CD8-positive, alpha-beta memory T cell (primary cell): ENCODE results near the gene CLIC5. TPM values are rescaled to one million over a fixed set of nuclear protein-coding genes. Genes with fewer than 3 reads are reported as not detected.

Source experiments
- CTCF ChIA-PET: fragments of 350-600 bp; sonication (Branson Sonifier 250); formaldehyde crosslinking; loops from one replicate; lab custom pipeline; 2021; ENCODE audit warnings: antibody characterized with exemption; lab: Charles Lee
- POLR2A ChIA-PET: fragments of 350-600 bp; sonication (Branson Sonifier 250); formaldehyde crosslinking; loops from one replicate; lab custom pipeline; 2021; ENCODE audit warnings: antibody characterized with exemption; lab: Charles Lee
- DNase-seq, 5 donors: peaks; one replicate each; pipeline versions ENCODE4 v3.0.0 to v3.0.0-alpha.2; 2020 to 2022; ENCODE audit warnings: mixed read lengths in 1 of 5
- H3K27ac ChIP-seq: one replicate; pipeline ENCODE4 v1.7.0; 2013; ENCODE audit warnings: low read depth, mild to moderate bottlenecking, low read length, moderate library complexity
- H3K27me3 ChIP-seq: 2 replicates; pipeline ENCODE4 v1.7.0; 2013; ENCODE audit warnings: low read length, mild to moderate bottlenecking; ENCODE audit not compliant: insufficient read depth, poor library complexity, severe bottlenecking
- H3K36me3 ChIP-seq: 2 replicates; pipeline ENCODE4 v1.7.0; 2013; ENCODE audit warnings: mild to moderate bottlenecking, low read length, moderate library complexity; ENCODE audit not compliant: insufficient read depth
- H3K4me1 ChIP-seq: 2 replicates; pipeline ENCODE4 v1.7.0; 2013; ENCODE audit warnings: mild to moderate bottlenecking, low read length, moderate library complexity; ENCODE audit not compliant: insufficient read depth
- H3K4me3 ChIP-seq: 2 replicates; pipeline ENCODE4 v1.7.0; 2013; ENCODE audit warnings: mild to moderate bottlenecking, low read length
- H3K9me3 ChIP-seq: 2 replicates; pipeline ENCODE4 v1.7.0; 2013; ENCODE audit warnings: mild to moderate bottlenecking, low read length
- H3K27ac Mint-ChIP-seq, 8 donors: one replicate each; pipeline ENCODE4 v1.8.0; 2020 to 2021; ENCODE audit warnings: mixed read lengths in 8 of 8, mild to moderate bottlenecking in 6 of 8, inconsistent platforms in 3 of 8, moderate library complexity in 3 of 8
- H3K27me3 Mint-ChIP-seq, 2 donors: one replicate each; pipeline ENCODE4 v1.8.0; 2020 to 2021; ENCODE audit warnings: mixed read lengths in 2 of 2, mild to moderate bottlenecking in 1 of 2, moderate library complexity in 1 of 2
- H3K36me3 Mint-ChIP-seq, 3 donors: one replicate each; pipeline ENCODE4 v1.8.0; 2020 to 2021; ENCODE audit warnings: mixed read lengths in 3 of 3, inconsistent platforms in 1 of 3, mild to moderate bottlenecking in 1 of 3
- H3K4me1 Mint-ChIP-seq, 3 donors: one replicate each; pipeline ENCODE4 v1.8.0; 2020 to 2021; ENCODE audit warnings: mixed read lengths in 3 of 3, inconsistent platforms in 1 of 3, mild to moderate bottlenecking in 1 of 3
- H3K4me3 Mint-ChIP-seq, 7 donors: one replicate each; pipeline ENCODE4 v1.8.0; 2020 to 2021; ENCODE audit warnings: mixed read lengths in 7 of 7, mild to moderate bottlenecking in 6 of 7, moderate library complexity in 4 of 7, inconsistent platforms in 2 of 7
- H3K9me3 Mint-ChIP-seq, 5 donors: one replicate each; pipeline ENCODE4 v1.8.0; 2020 to 2022; ENCODE audit warnings: mixed read lengths in 5 of 5, mild to moderate bottlenecking in 3 of 5, moderate library complexity in 2 of 5, inconsistent platforms in 1 of 5
- polyA plus RNA-seq: library from polyadenylated mRNA; unstranded; fragments of 300-500 nt; fragmentation: Illumina TruSeq; gene quantifications from one replicate; pipeline ENCODE4 v1.2.3, GENCODE V29; 2021
- total RNA-seq, 2 experiments: library from RNA; stranded (reverse); gene quantifications; one replicate each; pipeline ENCODE4 v1.2.3, GENCODE V29; 2021

Gene CLIC5
- total and polyA plus RNA-seq, 3 experiments from 2014 or later, result 4.8 to 7.2 (median 6.4) TPM

DNA sequence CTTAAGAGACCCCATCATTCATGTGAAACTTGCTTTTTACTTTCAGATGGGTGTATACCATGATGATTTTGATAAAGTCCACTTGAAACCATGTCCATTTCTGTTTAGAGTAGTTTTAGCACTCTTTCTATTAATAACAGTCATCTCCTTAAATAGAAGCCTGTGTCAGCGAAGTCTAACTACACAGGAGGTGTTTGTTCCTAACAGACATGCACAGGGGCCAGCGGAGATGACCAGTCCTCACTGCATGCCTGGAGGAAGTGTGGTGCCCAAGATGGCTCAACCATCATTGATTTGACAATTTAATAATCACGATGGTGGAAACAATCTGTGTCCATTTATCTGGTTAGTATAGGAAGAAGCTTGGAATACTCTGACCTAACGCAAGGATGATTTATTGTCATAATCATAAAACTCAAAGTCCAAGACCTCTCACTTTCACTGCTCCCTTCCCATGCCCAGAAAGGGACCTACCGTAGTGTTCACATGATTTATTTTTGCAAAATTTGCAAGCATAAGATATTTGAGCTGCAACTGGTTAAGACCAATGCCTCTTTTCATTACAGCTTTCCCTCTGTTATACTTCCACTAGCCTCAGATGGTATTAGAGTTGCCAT is 31.0 kb upstream of the CLIC5 start:
- Histone ChIP-seq H3K36me3 (no peaks in the 10 kb centered on the region), H3K27me3 (no peaks in the 10 kb centered on the region), H3K4me1 (no peaks in the 10 kb centered on the region), H3K27ac (no peak overlapping the region), H3K9me3 (no peaks in the 10 kb centered on the region), H3K4me3 (no peak overlapping the region)
- no peaks in the 10 kb centered on the region for H3K9me3 Mint-ChIP-seq
- POLR2A ChIA-PET, result no interaction called here
- DNase-seq, result no peak
- H3K4me3 Mint-ChIP-seq, result no peak overlapping the region
- peaks cover 0 to 11% of the 10 kb centered on the region in 2 donors for H3K27me3 Mint-ChIP-seq
- CTCF ChIA-PET, result interaction anchor here (1.5 kb wide), 1 partner anchor 12 kb away, joined by 3 read pairs; no protein-coding TSS in a partner anchor
- peaks cover 0 to 1% (median 0%) of the 10 kb centered on the region in 3 donors for H3K36me3 Mint-ChIP-seq
- no peaks in the 10 kb centered on the region for H3K4me1 Mint-ChIP-seq
- no peak overlapping the region for H3K27ac Mint-ChIP-seq

DNA sequence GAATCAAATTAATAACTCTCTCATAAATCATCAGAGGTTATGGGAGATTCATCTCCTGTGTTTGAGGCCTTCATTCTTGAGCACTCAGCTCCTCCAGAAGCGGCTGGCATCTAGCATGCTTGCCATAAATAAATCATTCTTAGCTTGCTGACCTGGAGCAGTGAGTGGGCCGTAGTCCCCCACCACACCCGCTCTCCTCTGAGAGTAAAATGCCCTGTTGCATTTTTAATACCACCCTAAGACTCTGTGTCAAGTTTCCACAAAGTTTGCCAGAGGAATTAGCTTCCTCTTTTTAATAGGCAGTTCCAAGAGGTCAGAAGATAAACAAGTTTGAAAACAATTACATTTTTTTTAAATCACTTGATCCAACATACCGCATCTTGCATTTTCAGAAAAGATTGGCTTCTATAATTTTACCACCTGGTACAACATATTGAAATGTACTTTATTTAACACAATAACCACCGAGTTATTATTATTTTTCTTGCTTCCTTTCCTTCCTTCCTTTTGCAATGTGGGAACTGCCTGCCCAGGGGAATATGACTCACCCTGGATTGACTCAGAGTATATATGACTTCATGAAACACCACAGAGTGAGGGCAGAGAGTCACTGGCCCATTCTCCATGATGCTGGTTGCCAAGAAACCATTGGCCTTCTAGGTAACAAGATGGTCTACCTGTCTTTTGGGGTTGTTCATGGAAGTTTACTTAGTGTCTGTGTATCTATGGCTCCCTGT is 29.4 kb upstream of the CLIC5 start:
- Histone ChIP-seq H3K4me3 (no peak overlapping the region), H3K4me1 (no peaks in the 10 kb centered on the region), H3K27me3 (no peaks in the 10 kb centered on the region), H3K36me3 (no peaks in the 10 kb centered on the region), H3K27ac (no peak overlapping the region), H3K9me3 (no peaks in the 10 kb centered on the region)
- Mint-ChIP-seq H3K4me1 (no peaks in the 10 kb centered on the region), H3K9me3 (no peaks in the 10 kb centered on the region), H3K36me3 (peaks cover 0 to 1% (median 0%) of the 10 kb centered on the region in 3 donors), H3K27me3 (peaks cover 0 to 7% of the 10 kb centered on the region in 2 donors), H3K27ac (no peak overlapping the region), H3K4me3 (no peak overlapping the region)
- ChIA-PET CTCF (interaction anchor here (0.9 to 1.5 kb wide), 2 partner anchors 10 to 114 kb away, joined by 3 read pairs; no protein-coding TSS in a partner anchor), POLR2A (no interaction called here)
- no peak for DNase-seq

- H3K4me1 ChIP-seq, result no peaks in the 10 kb centered on the region
- H3K9me3 Mint-ChIP-seq, result no peaks in the 10 kb centered on the region
- ChIA-PET CTCF (interaction anchor here (1.0 to 1.8 kb wide), 2 partner anchors 10 kb away, joined by 3 to 6 read pairs; no protein-coding TSS in a partner anchor), POLR2A (no interaction called here)
- peaks cover 0 to 3% (median 0%) of the 10 kb centered on the region in 3 donors for H3K36me3 Mint-ChIP-seq
- no peaks in the 10 kb centered on the region for H3K36me3 ChIP-seq
- H3K27me3 ChIP-seq, result no peaks in the 10 kb centered on the region
- no peak overlapping the region for H3K27ac ChIP-seq
- peak overlapping the region in 1 of 7 donors; percentile 37 for H3K4me3 Mint-ChIP-seq
- no peak overlapping the region for H3K27ac Mint-ChIP-seq
- no peaks in the 10 kb centered on the region for H3K27me3 Mint-ChIP-seq
- no peak overlapping the region for H3K4me3 ChIP-seq
- H3K4me1 Mint-ChIP-seq, result no peaks in the 10 kb centered on the region
- peak in 1 of 5 donors; percentile 0 for DNase-seq
- no peaks in the 10 kb centered on the region for H3K9me3 ChIP-seq
These were observed 26.8 kb upstream of the CLIC5 start for GRCh38 chr6:46042355-46042999.

DNA sequence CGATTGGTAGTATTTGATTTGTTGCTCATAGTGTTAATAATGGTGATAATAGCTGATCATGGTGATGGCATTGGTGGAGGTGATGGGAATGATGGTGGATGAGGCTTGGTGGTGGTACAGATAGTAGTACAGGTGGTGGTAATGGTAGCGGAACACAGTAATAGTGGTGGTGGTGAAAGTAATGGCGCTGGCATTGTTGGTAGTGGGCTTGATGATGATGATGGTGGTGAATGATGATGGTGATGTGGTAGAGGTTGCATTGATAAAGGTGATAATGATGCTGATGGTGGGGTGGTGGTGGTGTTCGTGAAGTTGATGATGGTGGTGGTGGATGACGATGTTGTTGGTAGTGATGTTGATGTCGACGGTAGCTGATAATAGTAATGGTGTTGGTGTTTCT is 24.6 kb upstream of the CLIC5 start:
- no peak for DNase-seq
- H3K9me3 Mint-ChIP-seq, result no peaks in the 10 kb centered on the region
- no peaks in the 10 kb centered on the region for H3K36me3 ChIP-seq
- no peaks in the 10 kb centered on the region for H3K4me1 Mint-ChIP-seq
- H3K4me3 Mint-ChIP-seq, result no peak overlapping the region
- ChIA-PET CTCF (no interaction called here), POLR2A (no interaction called here)
- H3K9me3 ChIP-seq, result no peaks in the 10 kb centered on the region
- H3K36me3 Mint-ChIP-seq, result peaks cover 0 to 3% (median 0%) of the 10 kb centered on the region in 3 donors
- H3K27ac Mint-ChIP-seq, result no peak overlapping the region
- H3K27ac ChIP-seq, result no peak overlapping the region
- H3K27me3 ChIP-seq, result no peaks in the 10 kb centered on the region
- H3K27me3 Mint-ChIP-seq, result no peaks in the 10 kb centered on the region
- H3K4me3 ChIP-seq, result no peak overlapping the region
- no peaks in the 10 kb centered on the region for H3K4me1 ChIP-seq

DNA sequence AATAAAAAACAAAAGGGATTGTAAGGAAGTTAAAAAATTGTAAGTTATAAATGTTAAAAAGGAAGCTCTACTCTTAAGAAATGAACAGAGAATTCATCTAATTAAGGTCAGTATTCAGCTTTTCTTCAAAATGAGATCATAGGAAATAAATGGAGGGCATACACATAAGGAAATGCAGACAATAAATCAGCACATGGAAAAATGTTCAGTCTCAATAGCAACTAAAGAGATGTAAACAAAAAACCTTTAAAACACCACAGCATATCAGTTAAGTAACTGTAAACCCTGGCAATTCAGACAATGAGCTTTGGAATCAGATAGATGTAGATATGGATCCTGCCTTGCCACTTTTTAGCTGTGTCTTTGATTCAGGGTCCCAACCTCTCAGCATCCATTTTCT is 24.0 kb upstream of the CLIC5 start:
- Histone ChIP-seq H3K4me3 (no peak overlapping the region), H3K9me3 (no peaks in the 10 kb centered on the region), H3K27ac (no peak overlapping the region), H3K4me1 (no peaks in the 10 kb centered on the region), H3K36me3 (no peaks in the 10 kb centered on the region), H3K27me3 (no peaks in the 10 kb centered on the region)
- ChIA-PET CTCF (interaction anchor here (1.1 kb wide), 1 partner anchor 109 kb away, joined by 4 read pairs; no protein-coding TSS in a partner anchor), POLR2A (no interaction called here)
- Mint-ChIP-seq H3K9me3 (no peaks in the 10 kb centered on the region), H3K36me3 (peaks cover 0 to 3% (median 0%) of the 10 kb centered on the region in 3 donors), H3K27me3 (no peaks in the 10 kb centered on the region), H3K4me1 (no peaks in the 10 kb centered on the region), H3K4me3 (no peak overlapping the region), H3K27ac (no peak overlapping the region)
- DNase-seq, result no peak

DNA sequence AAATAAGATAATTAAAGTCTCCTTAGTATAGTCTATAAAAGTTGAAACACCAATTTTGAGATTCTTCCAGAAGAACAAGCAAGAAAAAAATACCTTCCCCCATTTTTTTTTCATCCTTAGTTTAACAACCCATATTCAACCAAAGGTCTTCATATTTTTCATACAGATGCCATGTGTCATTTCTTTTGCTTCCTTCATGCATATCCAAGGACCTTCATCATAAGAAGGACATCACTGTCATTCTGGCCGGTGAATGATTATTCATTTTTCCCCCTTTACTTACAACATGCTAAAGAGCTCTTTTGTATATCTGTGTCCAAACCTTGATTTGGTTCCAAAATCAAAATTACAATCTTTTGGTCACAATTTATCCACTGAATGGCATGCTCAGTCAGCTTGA is 21.3 kb upstream of the CLIC5 start:
- Mint-ChIP-seq H3K27me3 (peaks cover 0 to 2% of the 10 kb centered on the region in 2 donors), H3K4me1 (no peaks in the 10 kb centered on the region), H3K9me3 (no peaks in the 10 kb centered on the region), H3K4me3 (no peak overlapping the region), H3K36me3 (peaks cover 0 to 3% (median 0%) of the 10 kb centered on the region in 3 donors), H3K27ac (no peak overlapping the region)
- ChIA-PET POLR2A (no interaction called here), CTCF (no interaction called here)
- Histone ChIP-seq H3K36me3 (no peaks in the 10 kb centered on the region), H3K4me3 (no peak overlapping the region), H3K9me3 (no peaks in the 10 kb centered on the region), H3K27me3 (no peaks in the 10 kb centered on the region), H3K4me1 (no peaks in the 10 kb centered on the region), H3K27ac (no peak overlapping the region)
- DNase-seq, result no peak

DNA sequence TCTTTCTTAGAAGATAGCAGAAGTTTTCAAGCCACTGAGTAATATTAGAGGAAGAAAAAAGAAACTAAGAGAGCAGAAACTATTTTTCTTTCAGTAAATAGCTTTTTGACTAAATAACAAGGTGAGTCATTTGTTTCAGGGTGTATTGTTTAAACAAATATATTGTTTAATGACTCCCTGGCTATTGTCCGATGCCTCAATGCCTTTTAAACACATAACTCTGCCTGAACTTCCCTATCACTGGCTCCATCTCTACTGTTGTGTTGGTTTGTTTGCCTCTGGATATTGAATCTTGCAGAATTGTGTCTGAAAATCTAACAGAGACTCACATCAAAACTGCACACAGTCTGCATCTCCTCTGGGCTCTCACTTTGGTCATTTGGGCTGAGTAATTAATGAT is 19.6 kb upstream of the CLIC5 start:
- Mint-ChIP-seq H3K27ac (no peak overlapping the region), H3K9me3 (no peaks in the 10 kb centered on the region)
- CTCF ChIA-PET, result interaction anchor here (1.0 to 1.4 kb wide), 2 partner anchors 11 to 21 kb away, joined by 3 to 4 read pairs; no protein-coding TSS in a partner anchor

More for the DNA sequence above, 19.6 kb upstream of the CLIC5 start:
- Mint-ChIP-seq H3K4me3 (no peak overlapping the region), H3K27me3 (peaks cover 0 to 3% of the 10 kb centered on the region in 2 donors), H3K36me3 (peaks cover 0 to 3% (median 0%) of the 10 kb centered on the region in 3 donors), H3K4me1 (no peaks in the 10 kb centered on the region)
- Histone ChIP-seq H3K4me3 (no peak overlapping the region), H3K36me3 (no peaks in the 10 kb centered on the region), H3K9me3 (no peaks in the 10 kb centered on the region), H3K4me1 (no peaks in the 10 kb centered on the region), H3K27me3 (no peaks in the 10 kb centered on the region), H3K27ac (no peak overlapping the region)
- POLR2A ChIA-PET, result interaction anchor here (0.6 to 0.7 kb wide), 2 partner anchors 494 to 1961 kb away, joined by 3 to 5 read pairs; no protein-coding TSS in a partner anchor
- DNase-seq, result no peak
